ENCODE results near the gene EDRF1.

The EDRF1 gene

GRCh38 chr10:125782616-125783015, 63.1 kb downstream of the EDRF1 start:
- TF ChIP-seq ZNF544 (tag by site-specific recombination; IDR thresholded peaks at IDR 0.05), result no peak
- TF ChIP-seq KLF7 (tag by site-specific recombination; IDR thresholded peaks at IDR 0.05; ENCODE audit: borderline replicate concordance), result no peak
- no peak for TF ChIP-seq ZNF311 (tag by site-specific recombination; IDR thresholded peaks at IDR 0.05; ENCODE audit: borderline replicate concordance)
- no peak for TF ChIP-seq ZSCAN23 (tag by site-specific recombination; IDR thresholded peaks at IDR 0.05)
- TF ChIP-seq ZNF138 (tag by site-specific recombination; IDR thresholded peaks at IDR 0.05; ENCODE audit: borderline replicate concordance), result no peak
- TF ChIP-seq ZNF596 (tag by site-specific recombination; IDR thresholded peaks at IDR 0.05), result no peak
- no peak for TF ChIP-seq ZNF354C (tag by site-specific recombination; IDR thresholded peaks at IDR 0.05; ENCODE audit: borderline replicate concordance, low read depth)
- no peak for TF ChIP-seq REST (tag by site-specific recombination; IDR thresholded peaks at IDR 0.05)
- TF ChIP-seq SCRT2 (tag by site-specific recombination; IDR thresholded peaks at IDR 0.05), result no peak
- Histone ChIP-seq H3K36me3 (ENCODE audit: control insufficient read depth in 2 of 2, insufficient read depth in 1 of 2, low read length in 2 of 2) (peaks cover 0 to 2% of the 10 kb centered on the region in 2 experiments; a peak in 1 of 3 replicates), H3K9me3 (ENCODE audit: control insufficient read depth, insufficient read depth, low read depth, low read length) (no peaks in the 10 kb centered on the region), H3K27ac (ENCODE audit: extremely low read depth, low read depth, low read length) (no peak overlapping the region), H3K4me1 (ENCODE audit: control insufficient read depth, insufficient read depth, low read length) (no peaks in the 10 kb centered on the region), H3K4me3 (ENCODE audit: low read depth, low read length) (no peak overlapping the region)
- POLR2A ChIA-PET, result no interaction called here
- CTCF ChIA-PET, result interaction anchor here (0.7 to 0.8 kb wide), 2 partner anchors 17 to 40 kb away, joined by 3 to 5 read pairs; partner anchors contain the start of genes BCCIP and UROS

- H3K36me3 ChIP-seq (ENCODE audit: control insufficient read depth in 2 of 2, insufficient read depth in 1 of 2, low read length in 2 of 2), result peaks cover 0 to 10% of the 10 kb centered on the region in 2 experiments; a peak in 1 of 3 replicates
- no peak overlapping the region for H3K4me3 ChIP-seq (ENCODE audit: low read depth, low read length)
- CTCF ChIA-PET, result no interaction called here
- POLR2A ChIA-PET, result no interaction called here
- H3K9me3 ChIP-seq (ENCODE audit: control insufficient read depth, insufficient read depth, low read depth, low read length), result no peaks in the 10 kb centered on the region
- H3K27ac ChIP-seq (ENCODE audit: extremely low read depth, low read depth, low read length), result no peak overlapping the region
- H3K4me1 ChIP-seq (ENCODE audit: control insufficient read depth, insufficient read depth, low read length), result no peaks in the 10 kb centered on the region
- no peak for TF ChIP-seq ZNF221 (tag by site-specific recombination; IDR thresholded peaks at IDR 0.05; ENCODE audit: borderline replicate concordance)
- TF ChIP-seq ZNF280D (tag by site-specific recombination; IDR thresholded peaks at IDR 0.05), result no peak
- TF ChIP-seq KLF16 (tag by site-specific recombination; IDR thresholded peaks at IDR 0.05), result no peak
- TF ChIP-seq ZNF214 (tag by site-specific recombination; IDR thresholded peaks at IDR 0.05; ENCODE audit: borderline replicate concordance), result no peak
- no peak for TF ChIP-seq ZFP37 (tag by site-specific recombination; IDR thresholded peaks at IDR 0.05)
- TF ChIP-seq KLF17 (tag by site-specific recombination; IDR thresholded peaks at IDR 0.05), result no peak
- no peak for TF ChIP-seq ZBTB26 (tag by site-specific recombination; optimal IDR thresholded peaks at IDR 0.05)
- no peak for TF ChIP-seq OVOL3 (tag by site-specific recombination; IDR thresholded peaks at IDR 0.05)
- TF ChIP-seq ZNF23 (tag by site-specific recombination; IDR thresholded peaks at IDR 0.05; ENCODE audit: borderline replicate concordance), result no peak
- no peak for TF ChIP-seq ZNF626 (tag by site-specific recombination; IDR thresholded peaks at IDR 0.05)
- no peak for TF ChIP-seq ZXDB (tag by site-specific recombination; IDR thresholded peaks at IDR 0.05)
- TF ChIP-seq ZNF488 (tag by site-specific recombination; IDR thresholded peaks at IDR 0.05), result no peak
- TF ChIP-seq ZNF785 (tag by site-specific recombination; IDR thresholded peaks at IDR 0.05), result no peak
- TF ChIP-seq ZBTB21 (tag by site-specific recombination; IDR thresholded peaks at IDR 0.05), result no peak
- no peak for TF ChIP-seq GFI1B (tag by site-specific recombination; IDR thresholded peaks at IDR 0.05)
- no peak for TF ChIP-seq ZNF169 (tag by site-specific recombination; IDR thresholded peaks at IDR 0.05)
- TF ChIP-seq ZEB2 (tag by site-specific recombination; IDR thresholded peaks at IDR 0.05), result no peak
- no peak for TF ChIP-seq ZNF302 (tag by site-specific recombination; IDR thresholded peaks at IDR 0.05; ENCODE audit: low read depth)
Measured at GRCh38 chr10:125783408-125783807, 63.9 kb downstream of the EDRF1 start.

Data from HEK293 (cell line).